Cardiac muscle cell (in vitro differentiated cells and primary cell): Measurements from ENCODE around the gene TBC1D26. TPM values are rescaled to one million over a fixed set of nuclear protein-coding genes. Genes with fewer than 3 reads are reported as not detected.
"Not testable (repeated sequence)": the region's sequence is repeated elsewhere in the genome, so short reads cannot be mapped to it uniquely, and the experiment has no call there.

ENCODE experiments used
- DNase-seq, 2 donors: peaks; one replicate each; pipeline versions ENCODE4 v3.0.0 to v3.0.0-alpha.2; 2010 to 2017; ENCODE audit warnings: low read depth in 1 of 2, low spot score in 1 of 2
- H3K27ac ChIP-seq: fragments of 200-600 bp; sonication (generic); 2 replicates; pipeline ENCODE4 v1.5.1; 2016
- H3K27me3 ChIP-seq: fragments of 200-600 bp; sonication (generic); 2 replicates; pipeline ENCODE4 v1.6.0; 2016; ENCODE audit warnings: control low read depth
- H3K36me3 ChIP-seq: fragments of 200-600 bp; sonication (generic); 2 replicates; pipeline ENCODE4 v1.5.1; 2016; ENCODE audit warnings: control low read depth
- H3K4me1 ChIP-seq: fragments of 200-600 bp; sonication (generic); 2 replicates; pipeline ENCODE4 v1.8.1; 2017; ENCODE audit warnings: low read depth, mild to moderate bottlenecking, mixed run types
- H3K4me3 ChIP-seq: fragments of 200-600 bp; sonication (generic); 2 replicates; pipeline ENCODE4 v1.5.1; 2016; ENCODE audit warnings: mild to moderate bottlenecking
- H3K9me3 ChIP-seq: fragments of 200-600 bp; sonication (generic); 2 replicates; pipeline ENCODE4 v1.5.1; 2017; ENCODE audit warnings: low read depth, mild to moderate bottlenecking, control low read depth
- CTCF ChIP-seq: IDR thresholded peaks from 2 replicates; pipeline ENCODE4 v1.5.1; 2012; ENCODE audit warnings: low read depth, mild to moderate bottlenecking, low read length
- polyA plus RNA-seq: library from polyadenylated mRNA; unstranded; fragments of >200 nt; fragmentation: Nextera tagmentation; extraction: Ambion mirVana; gene quantifications from 2 replicates; pipeline ENCODE4 v1.2.1, GENCODE V29; 2016
- total RNA-seq: library from RNA; depleted of rRNA; stranded (reverse); fragments of >200 nt; gene quantifications from 2 replicates; pipeline ENCODE4 v1.2.3, GENCODE V29; 2016

The TBC1D26 gene
- total and polyA plus RNA-seq, 2 experiments from 2014 or later, result 2.2 to 2.5 TPM

- H3K9me3 ChIP-seq, result not testable (repeated sequence)
Measured at GRCh38 chr17:15736578-15736977, 4.5 kb downstream of the TBC1D26 start.

GRCh38 chr17:15738066-15738465 is 6.0 kb downstream of the TBC1D26 start:
- TF ChIP-seq CTCF, result no peak
- H3K9me3 ChIP-seq, result no peaks in the 10 kb centered on the region
- H3K27ac ChIP-seq, result no peak overlapping the region
- H3K4me3 ChIP-seq, result no peak overlapping the region
- no peak for DNase-seq
- no peaks in the 10 kb centered on the region for H3K4me1 ChIP-seq
- H3K36me3 ChIP-seq, result no peaks in the 10 kb centered on the region
- no peaks in the 10 kb centered on the region for H3K27me3 ChIP-seq

More at GRCh38 chr17:15736578-15736977, 4.5 kb downstream of the TBC1D26 start:
- not testable (repeated sequence) for H3K4me3 ChIP-seq, H3K36me3 ChIP-seq, DNase-seq, H3K4me1 ChIP-seq, H3K27ac ChIP-seq, H3K27me3 ChIP-seq

GRCh38 chr17:15739259-15739658 is 7.2 kb downstream of the TBC1D26 start:
- H3K27ac ChIP-seq, DNase-seq, H3K9me3 ChIP-seq, H3K36me3 ChIP-seq, H3K4me3 ChIP-seq, H3K4me1 ChIP-seq, H3K27me3 ChIP-seq: not testable (repeated sequence)

GRCh38 chr17:15740041-15740440 is 8.0 kb downstream of the TBC1D26 start:
- not testable (repeated sequence) for H3K36me3 ChIP-seq, H3K4me3 ChIP-seq, H3K27me3 ChIP-seq, H3K27ac ChIP-seq, H3K9me3 ChIP-seq, H3K4me1 ChIP-seq
- DNase-seq, result peak in 1 of 2 donors; percentile 21

- H3K4me3 ChIP-seq, result no peak overlapping the region
- no peaks in the 10 kb centered on the region for H3K27me3 ChIP-seq
- no peaks in the 10 kb centered on the region for H3K36me3 ChIP-seq
- no peak for TF ChIP-seq CTCF
- no peak overlapping the region for H3K27ac ChIP-seq
- no peak for DNase-seq
- no peaks in the 10 kb centered on the region for H3K9me3 ChIP-seq
- H3K4me1 ChIP-seq, result no peaks in the 10 kb centered on the region
Measured at GRCh38 chr17:15740570-15741120, 8.6 kb downstream of the TBC1D26 start.

- no peaks in the 10 kb centered on the region for H3K4me1 ChIP-seq
- no peak overlapping the region for H3K27ac ChIP-seq
- no peaks in the 10 kb centered on the region for H3K27me3 ChIP-seq
- H3K4me3 ChIP-seq, result no peak overlapping the region
- no peaks in the 10 kb centered on the region for H3K9me3 ChIP-seq
- TF ChIP-seq CTCF, result no peak
- no peaks in the 10 kb centered on the region for H3K36me3 ChIP-seq
- DNase-seq, result no peak
Measured at GRCh38 chr17:15741624-15742023, 9.5 kb downstream of the TBC1D26 start.

- DNase-seq, result no peak
- Histone ChIP-seq H3K9me3 (no peaks in the 10 kb centered on the region), H3K36me3 (no peaks in the 10 kb centered on the region), H3K27me3 (no peaks in the 10 kb centered on the region), H3K4me3 (no peak overlapping the region), H3K4me1 (no peaks in the 10 kb centered on the region), H3K27ac (no peak overlapping the region)
- TF ChIP-seq CTCF, result no peak
Measured at GRCh38 chr17:15742051-15742795, 10.1 kb downstream of the TBC1D26 start.
